GM19351 (cell line): Measurements from ENCODE around the gene IFRD1.
"Not testable (repeated sequence)": the region's sequence is repeated elsewhere in the genome, so short reads cannot be mapped to it uniquely, and the experiment has no call there.

Source experiments
- ATAC-seq: cut with Tn5 transposase; IDR thresholded peaks from one replicate; pipeline ENCODE4 v1.9.1; 2021; ENCODE audit warnings: mild to moderate bottlenecking, moderate library complexity; ENCODE audit not compliant: unreplicated experiment

Gene IFRD1

GRCh38 chr7:112515989-112516388 is 65.7 kb downstream of the IFRD1 start:
- ATAC-seq, result no peak

- not testable (repeated sequence) for ATAC-seq
Measured at GRCh38 chr7:112516418-112516817, 66.2 kb downstream of the IFRD1 start.

GRCh38 chr7:112517487-112517886 is 67.2 kb downstream of the IFRD1 start:
- ATAC-seq, result no peak

- no peak for ATAC-seq
Measured at GRCh38 chr7:112520787-112521186, 70.5 kb downstream of the IFRD1 start.

- no peak for ATAC-seq
Measured at GRCh38 chr7:112521942-112522341, 71.7 kb downstream of the IFRD1 start.

- no peak for ATAC-seq
Measured at GRCh38 chr7:112523871-112524270, 73.6 kb downstream of the IFRD1 start.
